ENCODE measurements around the gene SCG2. TPM values are rescaled to one million over a fixed set of nuclear protein-coding genes. Genes with fewer than 3 reads are reported as not detected.

The SCG2 gene
- total RNA-seq, 2 experiments from 2014 or later, result 0.06 TPM; not detected in 1

DNA sequence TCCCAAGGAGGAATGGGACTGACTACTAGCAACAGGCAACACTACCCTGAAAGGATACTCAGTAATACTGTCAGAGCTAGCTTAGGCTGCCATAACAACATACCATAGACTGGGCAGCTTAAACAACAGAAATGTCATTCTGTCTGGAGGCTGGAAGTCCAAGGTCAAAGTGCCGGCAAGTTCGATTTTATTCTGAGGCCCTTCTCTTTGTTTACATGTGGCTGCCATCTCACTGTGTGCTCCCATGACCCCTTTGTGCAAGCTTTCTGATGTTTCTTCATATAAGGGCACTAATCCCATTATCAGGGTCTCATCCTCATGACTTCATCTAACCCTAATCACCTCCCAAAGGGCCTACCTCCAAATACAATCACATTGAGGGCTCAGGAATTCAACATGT lies 30.7 kb upstream of the SCG2 start:
- Histone ChIP-seq H3K9me2 (ENCODE audit: insufficient read depth, low read length) (no peaks in the 10 kb centered on the region), H3K36me3 (ENCODE audit: insufficient read depth, low read length) (no peaks in the 10 kb centered on the region), H2AFZ (ENCODE audit: low read length) (no peak overlapping the region), H3K4me2 (ENCODE audit: low read length) (no peak overlapping the region), H3K4me1 (ENCODE audit: insufficient read depth, low read length, poor library complexity, severe bottlenecking) (no peaks in the 10 kb centered on the region), H3K9me3 (ENCODE audit: low read length) (no peaks in the 10 kb centered on the region), H3K79me2 (ENCODE audit: insufficient read depth, low read depth, low read length) (no peaks in the 10 kb centered on the region), H3K4me3 (ENCODE audit: low read depth, low read length, poor library complexity, severe bottlenecking) (no peak overlapping the region), H3K27ac (ENCODE audit: low read depth, low read length, poor library complexity, severe bottlenecking) (no peak overlapping the region), H4K20me1 (ENCODE audit: insufficient read depth, low read length) (no peaks in the 10 kb centered on the region)
- BruUV-seq (replicated peaks), result no TSS peak
- intact Hi-C loops (cut with micrococcal nuclease; ENCODE audit: unreplicated experiment), result no loop called here
- TF ChIP-seq EZH2phosphoT487 (IDR thresholded peaks at IDR 0.05; ENCODE audit: borderline replicate concordance, low read depth, low read length), result no peak
- TF ChIP-seq, protein P1, sequence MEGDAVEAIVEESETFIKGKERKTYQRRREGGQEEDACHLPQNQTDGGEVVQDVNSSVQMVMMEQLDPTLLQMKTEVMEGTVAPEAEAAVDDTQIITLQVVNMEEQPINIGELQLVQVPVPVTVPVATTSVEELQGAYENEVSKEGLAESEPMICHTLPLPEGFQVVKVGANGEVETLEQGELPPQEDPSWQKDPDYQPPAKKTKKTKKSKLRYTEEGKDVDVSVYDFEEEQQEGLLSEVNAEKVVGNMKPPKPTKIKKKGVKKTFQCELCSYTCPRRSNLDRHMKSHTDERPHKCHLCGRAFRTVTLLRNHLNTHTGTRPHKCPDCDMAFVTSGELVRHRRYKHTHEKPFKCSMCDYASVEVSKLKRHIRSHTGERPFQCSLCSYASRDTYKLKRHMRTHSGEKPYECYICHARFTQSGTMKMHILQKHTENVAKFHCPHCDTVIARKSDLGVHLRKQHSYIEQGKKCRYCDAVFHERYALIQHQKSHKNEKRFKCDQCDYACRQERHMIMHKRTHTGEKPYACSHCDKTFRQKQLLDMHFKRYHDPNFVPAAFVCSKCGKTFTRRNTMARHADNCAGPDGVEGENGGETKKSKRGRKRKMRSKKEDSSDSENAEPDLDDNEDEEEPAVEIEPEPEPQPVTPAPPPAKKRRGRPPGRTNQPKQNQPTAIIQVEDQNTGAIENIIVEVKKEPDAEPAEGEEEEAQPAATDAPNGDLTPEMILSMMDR (conservative IDR thresholded peaks at IDR 0.05; ENCODE audit: low read length), result no peak
- DNase-seq (ENCODE audit: low spot score), result no peak
- POLR2A ChIA-PET, result interaction anchor here (0.5 kb wide), 1 partner anchor 1178 kb away, joined by 4 read pairs; no protein-coding TSS in a partner anchor
- CTCF ChIA-PET (ENCODE audit: unreplicated experiment), result no interaction called here

DNA sequence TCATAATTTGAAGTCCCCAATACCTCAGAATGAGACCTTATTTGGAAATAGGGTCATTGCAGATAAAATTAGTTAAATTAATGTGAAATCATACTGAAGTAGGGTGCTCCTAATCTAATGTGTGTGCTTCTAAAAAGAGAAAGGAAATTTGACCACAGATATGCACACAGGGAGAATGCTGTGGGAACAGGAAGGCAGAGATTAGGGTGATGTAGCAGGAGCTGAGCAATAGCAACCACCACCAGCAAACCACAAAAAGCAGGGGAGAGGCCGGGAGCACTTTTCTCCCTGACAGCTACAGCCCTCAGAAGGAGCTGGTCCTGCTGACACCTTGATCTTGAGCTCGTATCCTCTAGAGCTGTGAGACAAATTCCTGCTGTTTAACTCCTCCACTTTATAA lies 24.6 kb upstream of the SCG2 start:
- Histone ChIP-seq H3K4me1 (ENCODE audit: insufficient read depth, low read length, poor library complexity, severe bottlenecking) (no peaks in the 10 kb centered on the region), H3K9me2 (ENCODE audit: insufficient read depth, low read length) (no peaks in the 10 kb centered on the region), H3K36me3 (ENCODE audit: insufficient read depth, low read length) (no peaks in the 10 kb centered on the region), H3K4me3 (ENCODE audit: low read depth, low read length, poor library complexity, severe bottlenecking) (no peak overlapping the region), H3K27ac (ENCODE audit: low read depth, low read length, poor library complexity, severe bottlenecking) (no peak overlapping the region), H3K4me2 (ENCODE audit: low read length) (no peak overlapping the region), H4K20me1 (ENCODE audit: insufficient read depth, low read length) (no peaks in the 10 kb centered on the region), H3K79me2 (ENCODE audit: insufficient read depth, low read depth, low read length) (no peaks in the 10 kb centered on the region), H2AFZ (ENCODE audit: low read length) (no peak overlapping the region), H3K9me3 (ENCODE audit: low read length) (no peaks in the 10 kb centered on the region)
- DNase-seq (ENCODE audit: low spot score), result no peak
- ChIA-PET POLR2A (interaction anchor here (0.5 kb wide), 1 partner anchor 38 kb away, joined by 4 read pairs; no protein-coding TSS in a partner anchor), CTCF (ENCODE audit: unreplicated experiment) (no interaction called here)
- TF ChIP-seq, protein P1 (conservative IDR thresholded peaks at IDR 0.05; ENCODE audit: low read length), result no peak
- no peak for TF ChIP-seq EZH2phosphoT487 (IDR thresholded peaks at IDR 0.05; ENCODE audit: borderline replicate concordance, low read depth, low read length)
- intact Hi-C loops (cut with micrococcal nuclease; ENCODE audit: unreplicated experiment), result no loop called here
- BruUV-seq (replicated peaks), result no TSS peak

DNA sequence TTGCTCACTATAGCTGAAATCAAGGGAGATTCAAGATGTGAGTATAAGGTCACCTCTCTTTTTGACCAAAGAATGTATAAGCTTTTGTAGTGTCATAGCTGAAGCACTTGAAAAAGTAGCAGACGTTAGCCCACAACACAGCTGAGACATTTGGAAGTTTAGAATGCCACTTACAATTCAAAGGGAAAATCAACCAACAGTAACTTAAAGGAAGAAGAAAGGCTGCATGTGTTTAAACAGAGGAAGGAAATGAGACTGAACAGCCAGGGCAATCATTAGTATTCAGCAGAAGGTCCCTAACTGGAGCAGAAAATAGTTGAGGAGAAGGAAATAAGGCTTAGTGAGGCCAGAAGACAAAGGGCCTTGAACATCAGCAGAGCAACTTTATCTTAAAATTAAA lies 23.5 kb upstream of the SCG2 start:
- Histone ChIP-seq H3K27ac (ENCODE audit: low read depth, low read length, poor library complexity, severe bottlenecking) (no peak overlapping the region), H3K4me2 (ENCODE audit: low read length) (no peak overlapping the region), H3K36me3 (ENCODE audit: insufficient read depth, low read length) (no peaks in the 10 kb centered on the region), H3K4me3 (ENCODE audit: low read depth, low read length, poor library complexity, severe bottlenecking) (no peak overlapping the region), H3K9me3 (ENCODE audit: low read length) (no peaks in the 10 kb centered on the region), H3K4me1 (ENCODE audit: insufficient read depth, low read length, poor library complexity, severe bottlenecking) (no peaks in the 10 kb centered on the region), H3K9me2 (ENCODE audit: insufficient read depth, low read length) (no peaks in the 10 kb centered on the region), H4K20me1 (ENCODE audit: insufficient read depth, low read length) (no peaks in the 10 kb centered on the region), H3K79me2 (ENCODE audit: insufficient read depth, low read depth, low read length) (no peaks in the 10 kb centered on the region), H2AFZ (ENCODE audit: low read length) (no peak overlapping the region)
- TF ChIP-seq, protein P1 (conservative IDR thresholded peaks at IDR 0.05; ENCODE audit: low read length), result no peak
- TF ChIP-seq EZH2phosphoT487 (IDR thresholded peaks at IDR 0.05; ENCODE audit: borderline replicate concordance, low read depth, low read length), result no peak
- BruUV-seq (replicated peaks), result no TSS peak
- POLR2A ChIA-PET, result interaction anchor here (0.6 kb wide), 1 partner anchor 334 kb away, joined by 3 read pairs; no protein-coding TSS in a partner anchor
- intact Hi-C loops (cut with micrococcal nuclease; ENCODE audit: unreplicated experiment), result no loop called here
- no peak for DNase-seq (ENCODE audit: low spot score)
- CTCF ChIA-PET (ENCODE audit: unreplicated experiment), result no interaction called here

All from OCI-LY7 (cell line).